Thyroid gland (tissue), 4 donors: ENCODE results near the gene PAIP2. TPM values are rescaled to one million over a fixed set of nuclear protein-coding genes. Genes with fewer than 3 reads are reported as not detected.

ENCODE experiments used
- DNase-seq, 2 donors: peaks; one replicate each; pipeline ENCODE4 v3.0.0-alpha.2; 2019
- H3K27ac ChIP-seq, 3 donors: fragments of 200-600 bp; sonication (generic); 1 replicate in 2 of 3; 2 replicates in 1 of 3; pipeline ENCODE4 v1.5.1; 2016 to 2019; ENCODE audit warnings: mild to moderate bottlenecking in 1 of 3, moderate library complexity in 1 of 3
- H3K27me3 ChIP-seq: fragments of 200-600 bp; sonication (generic); one replicate; pipeline ENCODE4 v1.5.1; 2019
- H3K36me3 ChIP-seq, 2 donors: fragments of 200-600 bp; sonication (generic); one replicate each; pipeline ENCODE4 v1.5.1; 2016 to 2019
- H3K4me1 ChIP-seq, 2 donors: fragments of 200-600 bp; sonication (generic); one replicate each; pipeline ENCODE4 v1.5.1; 2017 to 2019
- H3K4me3 ChIP-seq, 3 donors: fragments of 200-600 bp; sonication (generic); replicated peaks in 1 of 3; 1 replicate in 2 of 3; 2 replicates in 1 of 3; pipeline ENCODE4 v1.5.1; 2016; ENCODE audit warnings: mild to moderate bottlenecking in 1 of 3
- H3K9me3 ChIP-seq: fragments of 200-600 bp; sonication (generic); one replicate; pipeline ENCODE4 v1.5.1; 2017
- CTCF ChIP-seq, 6 experiments: fragments of 200-600 bp in 3 of 6; fragments of 450-650 bp in 3 of 6; sonication (generic) in 3 of 6; IDR thresholded peaks; one replicate each; pipeline ENCODE4 v1.5.1; 2016 to 2019; ENCODE audit warnings: antibody characterized with exemption in 6 of 6, mild to moderate bottlenecking in 2 of 6, inconsistent platforms in 1 of 6, moderate library complexity in 1 of 6
- POLR2A ChIP-seq, 2 donors: fragments of 450-650 bp; IDR thresholded peaks; one replicate each; pipeline ENCODE4 v1.6.1; 2017; ENCODE audit warnings: antibody characterized with exemption in 2 of 2, mild to moderate bottlenecking in 2 of 2, moderate library complexity in 1 of 2
- WGBS, 2 donors: methylation state at CpG; one replicate each; pipeline ENCODE4 v1.1.5; 2017; 5-methylcytosine and 5-hydroxymethylcytosine counted together
- intact Hi-C: fragments of 100-400 bp; cut with DNase I; formaldehyde crosslinking; loops from one replicate; pipeline ENCODE4 v1.15.1; 2023
- total RNA-seq, 4 donors: library from RNA; depleted of rRNA; stranded (reverse); fragments of >200 nt; gene quantifications; one replicate each; pipeline ENCODE4 v1.2.3, GENCODE V29; 2016

Gene PAIP2
- total RNA-seq, 4 donors from 2014 or later = 92.7 to 136 (median 117) TPM

GRCh38 chr5:139392678-139393496 lies 51.2 kb downstream of the PAIP2 start:
- H3K36me3 ChIP-seq = no peaks in the 10 kb centered on the region
- peak; percentile 49 for DNase-seq
- intact Hi-C loops = no loop called here
- H3K27me3 ChIP-seq = no peaks in the 10 kb centered on the region
- H3K4me1 ChIP-seq = peaks cover 23 to 46% of the 10 kb centered on the region in 2 donors
- no peak overlapping the region for H3K27ac ChIP-seq
- 8 to 13% methylated on average over 15 to 32 of the region's 77 CpGs for WGBS, 2 donors
- no peaks in the 10 kb centered on the region for H3K9me3 ChIP-seq
- H3K4me3 ChIP-seq = peak overlapping the region in 2 of 3 donors; percentile 9 to 36
- TF ChIP-seq POLR2A (IDR thresholded peaks at IDR 0.05) = no peak
- TF ChIP-seq CTCF (IDR thresholded peaks at IDR 0.05) = peak in 5 of 6 experiments; percentile 21 to 62 (median 44)

- H3K9me3 ChIP-seq = no peaks in the 10 kb centered on the region
- H3K27ac ChIP-seq = no peak overlapping the region
- no peak for DNase-seq
- no peaks in the 10 kb centered on the region for H3K36me3 ChIP-seq
- peaks cover 15 to 39% of the 10 kb centered on the region in 2 donors for H3K4me1 ChIP-seq
- no peaks in the 10 kb centered on the region for H3K27me3 ChIP-seq
- H3K4me3 ChIP-seq = peak overlapping the region in 2 of 3 donors; percentile 21 to 36
- 6 to 15% methylated on average over 39 to 43 of the region's 49 CpGs for WGBS, 2 donors
- intact Hi-C loops = no loop called here
- TF ChIP-seq CTCF (IDR thresholded peaks at IDR 0.05) (no peak), POLR2A (IDR thresholded peaks at IDR 0.05) (no peak)
Observed at GRCh38 chr5:139393497-139394122, 52.0 kb downstream of the PAIP2 start.

GRCh38 chr5:139394123-139394653 lies 52.5 kb downstream of the PAIP2 start:
- Histone ChIP-seq H3K4me3 (peak overlapping the region in 2 of 3 donors; percentile 21 to 36), H3K9me3 (no peaks in the 10 kb centered on the region), H3K27me3 (no peaks in the 10 kb centered on the region), H3K36me3 (no peaks in the 10 kb centered on the region), H3K27ac (peak overlapping the region in 1 of 3 donors; percentile 56), H3K4me1 (peaks cover 15 to 36% of the 10 kb centered on the region in 2 donors)
- 0% methylated on average over 16 of the region's 62 CpGs; no CpG with 5 or more reads in 1 of the 2 donors for WGBS, 2 donors
- TF ChIP-seq CTCF (IDR thresholded peaks at IDR 0.05) (peak in 2 of 6 experiments; percentile 56 to 58), POLR2A (IDR thresholded peaks at IDR 0.05) (no peak)
- peak; percentile 38 to 61 for DNase-seq
- intact Hi-C loops = no loop called here

- no peaks in the 10 kb centered on the region for H3K36me3 ChIP-seq
- H3K4me3 ChIP-seq = peak within 1 kb of the TSS in 2 of 3 donors; percentile 21 to 36
- peak; percentile 17 to 21 for DNase-seq
- peaks cover 15 to 36% of the 10 kb centered on the region in 2 donors for H3K4me1 ChIP-seq
- intact Hi-C loops = no loop called here
- TF ChIP-seq CTCF (IDR thresholded peaks at IDR 0.05) = no peak
- peak in 1 of 2 donors; percentile 36 for TF ChIP-seq POLR2A (IDR thresholded peaks at IDR 0.05)
- H3K27ac ChIP-seq = peak within 1 kb of the TSS in 2 of 3 donors; percentile 50 to 56
- WGBS, 2 donors = 32 to 35% methylated on average over 11 to 18 of the region's 76 CpGs
- no peaks in the 10 kb centered on the region for H3K9me3 ChIP-seq
- no peaks in the 10 kb centered on the region for H3K27me3 ChIP-seq
Observed at GRCh38 chr5:139394654-139395566, 53.3 kb downstream of the PAIP2 start, which contains the start of gene PROB1. PROB1 (minus strand) TSS chr5:139395104; CDS start chr5:139395081, 23 bp downstream.
